ENCODE data around the gene KDSR. TPM values are rescaled to one million over a fixed set of nuclear protein-coding genes. Genes with fewer than 3 reads are reported as not detected.
A peak's percentile ranks its signal among the peaks of the same experiment; 100 is the strongest.

KDSR gene, protein sequence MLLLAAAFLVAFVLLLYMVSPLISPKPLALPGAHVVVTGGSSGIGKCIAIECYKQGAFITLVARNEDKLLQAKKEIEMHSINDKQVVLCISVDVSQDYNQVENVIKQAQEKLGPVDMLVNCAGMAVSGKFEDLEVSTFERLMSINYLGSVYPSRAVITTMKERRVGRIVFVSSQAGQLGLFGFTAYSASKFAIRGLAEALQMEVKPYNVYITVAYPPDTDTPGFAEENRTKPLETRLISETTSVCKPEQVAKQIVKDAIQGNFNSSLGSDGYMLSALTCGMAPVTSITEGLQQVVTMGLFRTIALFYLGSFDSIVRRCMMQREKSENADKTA
- total RNA-seq, result 32.8 and 42.3 TPM in 2 replicates
- polyA plus RNA-seq (2012), result 33.2 TPM

DNA sequence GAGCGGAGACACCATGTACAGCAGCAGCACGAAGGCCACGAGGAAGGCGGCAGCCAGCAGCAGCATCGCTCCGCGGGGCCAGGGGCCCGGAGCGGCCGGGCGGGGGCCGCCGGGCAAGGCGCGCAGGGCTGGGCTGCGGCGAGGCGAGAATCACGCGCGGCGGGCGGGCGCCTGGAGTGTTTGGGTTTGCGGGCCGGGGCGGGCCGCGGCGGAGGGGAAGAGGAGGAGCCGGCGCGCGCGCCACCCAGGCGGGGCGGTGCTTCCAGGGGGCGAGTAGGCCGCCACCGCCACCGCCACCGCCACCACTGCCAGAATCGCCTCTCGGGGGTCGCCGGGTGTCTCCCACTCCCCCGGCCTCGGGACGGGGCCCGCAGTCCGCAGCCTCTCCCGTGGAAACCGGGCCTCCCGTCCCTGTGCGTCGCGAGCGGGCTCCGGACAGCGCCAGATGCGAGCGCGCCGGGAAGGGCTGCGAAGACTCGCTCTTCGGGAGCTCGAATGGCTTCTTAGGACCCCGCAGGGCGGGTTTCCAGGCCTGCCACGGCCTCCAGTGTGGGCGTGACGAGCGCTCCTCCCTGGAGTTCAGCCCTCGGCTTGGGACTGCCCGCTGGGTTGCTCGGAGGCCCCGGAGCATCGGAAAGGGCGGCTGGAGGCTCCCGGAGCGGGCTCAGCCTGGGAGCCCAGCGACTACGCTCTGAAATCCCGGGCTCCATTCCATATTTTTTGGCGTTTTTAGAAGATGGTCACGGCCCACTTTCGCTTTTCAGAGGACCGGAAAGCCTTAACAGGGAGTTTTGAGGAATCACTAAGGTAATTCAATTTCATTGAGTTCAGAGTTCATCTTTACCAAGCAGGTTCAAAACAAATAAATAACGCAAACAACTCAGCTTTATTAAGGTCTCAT is at the start of gene KDSR:
KDSR (minus strand) TSS at position 154 of the 901 bp plus-strand sequence; CDS start at position 66, 88 bp downstream.
- DNase-seq (ENCODE audit: low read depth), result peak; percentile 100

DNA sequence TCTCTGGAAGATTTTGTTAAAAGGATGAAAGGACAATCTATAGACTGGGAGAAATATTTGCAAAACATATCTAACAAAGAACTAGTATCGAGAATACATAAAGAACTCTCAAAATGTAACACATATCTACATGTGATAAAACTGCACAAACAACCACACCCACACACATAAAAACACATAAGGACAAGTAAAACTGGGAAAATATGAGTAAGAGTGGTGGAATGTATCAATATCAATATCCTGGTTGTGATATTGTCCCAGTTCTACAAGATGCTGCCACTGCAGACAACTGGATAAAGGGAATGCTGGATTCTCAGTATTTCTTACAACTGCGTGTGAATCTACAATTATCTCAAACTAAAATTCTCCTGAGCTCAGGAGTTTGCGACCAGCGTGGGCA is 45.9 kb upstream of the KDSR start:
- no peak for DNase-seq (ENCODE audit: low read depth)

DNA sequence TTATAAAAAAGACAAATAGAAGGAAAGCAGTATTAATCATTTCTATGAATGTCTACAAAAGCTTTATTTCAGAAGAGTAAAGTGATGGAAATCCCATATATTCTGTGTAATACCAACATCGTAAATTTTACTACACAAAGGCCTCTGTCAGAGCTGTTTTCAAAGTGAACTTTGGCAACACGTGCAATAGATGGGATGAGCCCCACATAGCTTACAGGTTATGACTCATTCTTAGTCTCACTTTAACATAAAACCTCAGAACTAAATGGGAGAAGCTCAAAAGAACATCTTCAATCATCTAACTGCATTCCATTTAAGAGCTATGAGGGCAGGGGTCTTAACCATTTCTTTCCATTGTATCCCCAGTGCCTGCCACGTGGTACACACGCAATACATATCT is 43.8 kb upstream of the KDSR start:
- DNase-seq (ENCODE audit: low read depth), result peak; percentile 21

DNA sequence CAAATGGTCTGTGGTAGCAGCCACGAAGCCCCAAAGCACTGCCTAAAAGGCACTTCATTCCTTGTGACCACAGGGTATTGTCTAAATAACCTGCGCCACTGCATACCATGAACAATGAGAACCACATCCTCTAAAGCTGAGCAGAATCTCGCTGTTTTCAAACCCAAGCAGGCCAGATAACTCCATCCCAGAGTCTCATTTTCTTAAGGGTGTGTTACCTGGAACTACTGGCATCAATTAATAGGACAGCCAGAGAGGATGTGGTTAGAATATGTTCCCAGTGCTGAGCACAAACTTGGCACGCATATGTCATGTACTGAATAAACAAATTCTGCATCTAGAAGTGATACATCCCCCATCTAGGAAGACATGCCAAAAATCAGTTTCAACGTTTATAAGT is 42.3 kb upstream of the KDSR start:
- DNase-seq (ENCODE audit: low read depth), result peak; percentile 33

DNA sequence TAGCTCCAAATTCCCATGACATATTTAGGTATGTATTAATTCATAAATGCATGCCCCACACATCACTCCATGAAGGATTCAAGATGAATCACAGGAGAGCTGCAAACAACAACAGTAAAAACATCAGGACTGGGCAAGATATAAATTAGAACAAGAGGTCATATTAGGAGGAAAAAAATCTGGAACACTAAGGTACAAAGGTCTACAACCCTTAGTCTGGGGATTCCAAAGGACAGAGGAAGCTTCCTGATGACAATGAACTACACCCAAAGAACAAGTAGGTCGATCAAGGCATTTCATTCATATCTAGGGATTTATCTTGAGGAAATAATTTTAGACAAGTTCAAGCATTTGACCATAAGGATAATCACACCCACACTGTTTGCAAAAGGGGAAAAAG is 40.7 kb upstream of the KDSR start:
- no peak for DNase-seq (ENCODE audit: low read depth)

DNA sequence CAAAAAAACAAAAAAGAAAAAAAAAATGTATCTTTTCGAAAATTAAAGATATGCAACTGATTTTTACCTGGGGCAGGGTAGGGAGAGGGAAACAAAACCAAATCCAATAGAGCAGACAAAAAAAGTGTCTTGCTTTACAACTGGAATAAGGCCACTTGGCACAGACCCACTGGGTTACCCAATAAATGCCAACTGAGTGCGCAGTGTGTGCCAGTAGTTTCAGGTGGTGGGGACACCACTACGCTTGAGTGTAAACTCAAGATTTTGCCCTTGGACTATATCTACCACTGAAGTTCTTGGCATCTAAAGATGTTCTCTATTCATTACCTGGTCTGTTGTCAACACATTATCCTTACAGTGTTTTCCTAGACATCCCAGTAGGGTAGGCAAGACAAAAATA is 39.0 kb upstream of the KDSR start:
- DNase-seq (ENCODE audit: low read depth), result no peak

DNA sequence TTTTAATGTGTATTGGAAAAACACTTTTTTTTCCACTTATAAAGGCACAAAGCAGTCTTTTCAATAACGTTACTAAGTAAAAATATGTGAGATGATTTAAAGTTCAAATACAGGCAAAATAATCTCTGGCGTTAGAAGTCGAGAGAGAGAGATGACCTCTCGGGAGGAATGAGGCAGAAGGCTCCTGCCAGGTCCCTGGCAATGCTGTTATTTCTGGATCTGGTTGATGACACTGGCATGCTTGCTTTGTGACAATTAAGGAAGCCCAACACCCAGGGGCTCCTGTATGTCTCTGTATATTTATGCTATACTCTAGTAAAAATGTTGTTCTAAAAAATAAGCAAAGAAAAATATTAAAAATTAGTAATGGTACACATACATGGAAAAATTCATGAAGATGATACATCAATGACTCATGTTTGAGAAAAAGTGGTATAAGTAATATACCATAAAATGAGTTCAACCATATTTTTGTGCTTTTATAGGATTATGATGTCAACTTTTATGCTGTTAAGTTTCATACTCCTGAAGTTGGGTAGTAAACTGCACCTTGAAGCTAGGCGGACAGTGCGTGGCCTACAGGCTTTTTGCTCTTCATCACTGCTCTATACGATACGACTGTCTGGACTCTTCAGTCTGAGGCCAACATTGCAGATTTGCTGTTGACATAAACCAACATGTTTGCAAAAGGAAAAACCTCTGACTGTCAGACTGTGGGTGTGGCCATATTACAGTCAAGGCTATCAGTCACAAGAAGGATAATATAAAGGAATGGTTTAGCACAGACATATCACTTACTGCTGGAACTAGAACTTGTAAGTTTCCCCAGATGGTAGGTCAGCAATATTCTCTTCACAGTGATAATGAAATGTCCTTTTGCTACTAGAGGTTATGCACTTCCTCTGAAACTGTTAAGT is 35.5 kb upstream of the KDSR start:
- DNase-seq (ENCODE audit: low read depth), result no peak

DNA sequence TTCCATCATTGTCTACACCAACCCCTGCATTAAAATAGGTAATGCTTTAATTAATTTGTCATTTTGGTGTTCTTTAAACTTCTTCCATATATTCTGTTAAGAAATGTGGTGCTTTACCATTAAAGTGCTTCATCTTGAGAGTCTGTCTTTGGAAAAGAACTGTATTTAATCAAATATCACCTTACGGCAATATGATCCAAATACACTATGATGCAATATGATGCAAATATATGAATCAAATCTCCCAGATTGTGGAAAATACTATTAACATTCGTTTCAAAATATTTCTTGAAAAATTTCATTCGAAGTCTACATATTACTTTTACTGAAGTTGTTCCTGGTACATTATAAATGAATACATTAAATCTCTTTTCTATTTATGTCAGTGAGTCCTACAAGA is 32.3 kb upstream of the KDSR start:
- no peak for DNase-seq (ENCODE audit: low read depth)

DNA sequence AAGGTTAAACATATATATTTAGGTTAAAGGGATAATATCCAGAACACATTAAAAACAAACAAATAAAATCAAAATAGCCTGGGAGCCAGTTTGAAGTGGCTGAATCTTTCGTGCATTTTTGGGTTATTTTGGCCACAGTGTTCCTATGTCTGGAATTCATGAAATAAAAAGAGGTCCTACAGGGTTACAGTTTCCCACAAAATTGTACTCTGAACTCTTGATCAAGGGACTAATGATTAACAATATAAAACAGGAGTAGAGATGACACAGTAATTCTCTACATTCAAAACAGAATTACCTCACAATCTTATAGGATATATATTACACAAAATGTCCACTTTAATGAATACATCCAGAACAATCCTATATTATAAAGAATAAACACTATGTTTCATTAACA is 30.3 kb upstream of the KDSR start:
- DNase-seq (ENCODE audit: low read depth), result no peak

DNA sequence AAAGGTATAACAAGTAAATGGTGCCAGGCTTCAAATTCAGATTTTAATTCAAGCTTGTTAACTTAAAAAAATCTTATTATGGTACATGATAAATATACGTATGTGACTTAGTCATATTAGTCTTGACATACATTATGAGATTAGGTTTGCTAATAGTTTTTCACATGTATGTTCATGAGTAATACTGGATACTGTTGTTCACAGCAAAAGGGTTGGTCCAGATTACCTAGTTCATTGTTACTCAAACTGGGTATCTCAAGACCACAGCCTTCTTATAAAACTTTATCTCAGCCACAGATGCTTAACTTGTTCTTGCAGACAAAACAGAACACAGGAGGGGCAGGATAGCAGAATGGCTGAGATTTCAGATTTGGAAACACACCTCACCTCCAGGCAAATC is 28.5 kb upstream of the KDSR start:
- no peak for DNase-seq (ENCODE audit: low read depth)

DNA sequence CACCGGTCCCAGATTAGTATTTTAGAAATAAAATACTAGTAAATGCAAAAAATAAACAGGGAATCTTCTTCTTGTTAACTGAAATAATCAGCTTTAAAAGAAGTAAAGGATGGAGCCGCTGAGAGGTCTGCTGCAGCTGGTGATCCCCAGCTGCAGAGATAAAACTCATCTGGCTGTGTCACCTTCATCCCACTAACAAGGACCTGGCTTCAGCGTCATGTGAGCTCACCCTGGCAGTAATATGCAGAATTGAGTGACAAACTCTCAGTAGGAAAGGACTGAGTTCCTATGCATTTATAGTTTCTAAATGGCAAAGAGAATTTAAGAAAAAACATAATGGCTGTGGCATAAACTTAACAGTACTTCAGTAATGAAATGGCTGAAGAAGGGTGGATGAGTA is 27.9 kb upstream of the KDSR start:
- no peak for DNase-seq (ENCODE audit: low read depth)

DNA sequence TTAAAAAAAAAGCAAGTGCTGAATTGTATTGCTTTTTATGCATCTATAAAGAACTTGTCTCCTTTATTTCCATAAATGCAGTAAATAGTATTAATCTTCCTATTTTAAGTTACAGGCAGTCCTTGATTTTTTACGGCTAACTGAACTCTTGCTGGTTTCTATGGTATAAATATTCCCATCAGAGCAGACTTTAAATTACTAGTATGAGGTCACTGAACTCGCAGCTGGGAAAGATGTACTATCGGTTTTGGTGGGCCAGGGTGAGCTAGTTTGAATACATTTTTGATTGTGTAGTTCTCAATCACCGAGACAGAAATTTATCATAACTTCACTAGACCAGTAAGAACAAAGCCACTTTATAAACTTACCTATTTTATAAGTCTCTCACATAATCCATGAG is 20.9 kb upstream of the KDSR start:
- no peak for DNase-seq (ENCODE audit: low read depth)

DNA sequence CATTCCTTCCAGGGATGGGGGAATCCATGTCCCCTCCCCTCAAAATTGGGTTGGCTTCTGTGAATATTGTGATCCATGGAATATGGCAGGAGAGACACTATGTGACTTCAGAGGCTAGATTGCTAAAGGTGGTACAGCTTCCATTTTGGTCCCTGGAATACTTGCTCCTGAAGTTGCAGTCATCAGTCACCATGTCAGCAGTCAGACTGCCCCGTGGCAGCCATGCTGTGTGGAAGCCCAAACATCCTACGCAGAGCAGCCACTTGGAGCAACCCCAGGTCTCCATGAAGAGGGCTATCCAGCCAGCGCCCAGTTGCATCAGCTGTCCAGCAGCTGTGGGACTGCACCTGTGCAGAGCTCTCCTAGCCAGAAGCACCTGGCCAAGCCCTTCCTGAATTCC is 15.8 kb upstream of the KDSR start:
- DNase-seq (ENCODE audit: low read depth), result peak; percentile 10

DNA sequence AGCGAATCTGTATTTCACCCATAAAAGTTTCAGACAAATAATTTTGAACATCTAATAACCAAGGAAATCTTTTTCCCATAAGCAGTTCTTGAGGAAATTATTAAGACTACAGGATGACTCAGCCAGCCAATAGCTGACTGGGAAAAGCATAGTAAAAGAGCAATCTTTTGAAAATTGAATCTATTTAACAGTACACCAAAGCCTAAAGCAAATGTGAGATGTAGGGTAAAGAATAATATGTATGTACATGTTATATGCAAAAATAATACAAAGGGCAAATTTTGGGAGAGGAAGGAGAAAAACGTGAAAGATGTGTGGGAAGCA is 12.6 kb upstream of the KDSR start:
- no peak for DNase-seq (ENCODE audit: low read depth)

DNA sequence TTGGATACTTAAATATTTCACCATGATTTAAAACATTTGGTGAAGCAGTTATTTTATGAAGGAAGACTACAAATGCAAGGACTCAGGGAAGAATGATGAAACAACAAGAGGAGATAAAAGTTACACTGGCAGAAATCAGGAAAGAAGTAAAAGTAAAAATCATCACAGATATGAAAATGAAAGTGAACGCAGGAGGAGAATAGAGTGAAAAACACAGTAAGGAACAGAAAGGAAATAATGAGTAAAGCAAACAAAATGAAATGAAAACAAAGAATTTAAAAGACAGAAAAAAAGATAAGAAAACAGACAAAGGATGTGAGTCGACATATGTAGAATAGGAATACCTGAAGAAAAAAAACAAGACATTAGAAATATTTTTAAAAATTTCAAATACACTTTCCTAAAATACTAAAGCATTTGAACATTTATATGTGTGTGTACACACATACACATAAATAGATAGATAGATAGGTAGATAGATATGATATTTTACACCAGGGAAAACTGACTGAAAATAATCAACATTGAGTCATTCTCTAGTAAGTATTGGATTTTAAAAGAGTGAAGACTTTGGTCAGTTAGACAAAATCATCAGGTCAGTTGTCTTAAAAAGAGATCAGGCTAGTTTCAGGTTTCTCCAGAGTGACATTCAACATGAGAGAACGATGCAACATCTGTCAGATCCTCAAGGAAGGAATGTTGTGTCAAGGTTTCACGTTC is 12.1 kb upstream of the KDSR start:
- peak; percentile 5 for DNase-seq (ENCODE audit: low read depth)

DNA sequence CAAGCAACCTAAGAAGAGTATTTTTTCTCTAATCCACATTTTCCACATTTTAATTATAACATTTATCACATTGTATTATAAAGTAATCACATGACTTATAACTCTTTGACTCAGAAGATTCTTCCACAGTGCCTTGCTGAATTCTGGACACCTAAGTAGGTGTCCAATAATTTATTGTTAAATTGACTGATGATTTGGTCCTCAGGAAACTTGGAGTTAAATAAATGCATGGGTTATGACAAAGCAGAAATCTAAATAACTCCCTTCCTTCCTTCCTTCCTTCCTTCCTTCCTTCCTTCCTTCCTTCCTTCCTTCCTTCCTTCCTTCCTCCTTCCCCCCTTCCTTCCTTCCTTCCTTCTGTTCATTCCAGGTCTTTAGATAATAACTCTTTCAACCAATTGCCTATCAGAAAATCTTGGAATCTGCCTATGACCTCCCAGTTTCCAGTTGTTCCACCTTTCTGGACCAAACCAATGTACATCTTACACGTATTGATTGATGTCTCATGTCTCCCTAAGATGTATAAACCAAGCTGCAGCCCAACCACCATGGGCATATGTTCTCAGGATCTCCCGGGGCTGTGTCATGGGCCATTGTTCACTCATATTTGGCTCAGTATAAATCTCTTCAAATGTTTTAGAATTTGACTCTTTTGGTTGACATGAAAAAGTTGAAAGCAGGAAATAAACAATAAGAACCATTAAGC is 10.4 kb upstream of the KDSR start:
- DNase-seq (ENCODE audit: low read depth), result no peak

DNA sequence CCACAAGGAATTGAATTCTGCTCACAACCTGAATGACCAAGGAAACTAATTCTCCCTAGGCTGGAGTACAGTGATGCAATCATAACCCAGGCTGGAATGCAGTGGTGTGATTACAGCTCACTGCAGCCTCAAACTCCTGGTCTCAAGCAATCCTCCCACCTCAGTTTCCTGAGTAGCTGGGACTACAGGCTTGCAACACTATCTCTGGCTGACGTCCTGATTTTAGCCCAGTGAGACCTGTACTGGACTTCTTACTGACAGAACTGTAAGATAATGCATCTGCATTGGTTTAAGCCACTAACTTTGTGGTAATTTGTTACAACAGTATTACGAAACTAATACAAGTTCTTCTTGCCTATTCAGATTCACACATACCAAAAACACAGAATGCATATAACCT is 9.5 kb upstream of the KDSR start:
- DNase-seq (ENCODE audit: low read depth), result no peak

DNA sequence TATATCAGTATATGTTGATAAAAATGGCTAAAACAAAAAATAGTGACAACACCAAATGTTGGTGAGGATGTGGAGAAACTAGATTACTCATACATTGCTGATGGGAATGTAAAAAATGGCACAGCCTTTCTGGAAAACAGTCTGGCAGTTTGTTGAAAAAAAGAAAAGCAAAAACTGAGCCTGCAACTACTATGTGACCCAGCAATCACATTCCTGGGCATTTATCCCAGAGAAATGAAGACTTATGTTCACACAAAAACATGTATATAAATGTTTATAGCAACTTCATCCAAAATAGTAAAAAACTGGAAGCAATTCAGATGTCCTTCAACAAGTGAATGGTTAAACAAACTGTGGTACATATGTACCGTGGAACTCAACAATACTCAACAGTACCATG is 7.5 kb upstream of the KDSR start:
- DNase-seq (ENCODE audit: low read depth), result no peak

DNA sequence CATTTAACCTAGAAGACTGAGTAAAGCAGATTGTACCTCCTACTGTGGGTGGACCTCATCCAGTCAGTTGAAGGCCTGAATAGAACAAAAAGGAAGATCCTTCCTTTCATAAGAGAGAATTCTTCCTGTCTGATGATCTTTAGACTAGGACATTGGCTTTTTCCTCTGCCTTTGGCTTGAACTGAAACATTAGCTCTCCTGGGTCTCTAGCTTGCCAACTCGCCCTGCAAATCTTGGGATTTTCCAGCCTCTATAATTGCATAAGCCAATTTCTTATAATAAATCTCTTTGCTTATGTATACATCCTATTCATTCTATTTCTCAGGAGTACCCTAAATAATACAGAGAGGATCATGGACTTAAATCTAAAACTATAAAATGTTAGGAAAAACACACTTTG is 6.2 kb upstream of the KDSR start:
- no peak for DNase-seq (ENCODE audit: low read depth)

DNA sequence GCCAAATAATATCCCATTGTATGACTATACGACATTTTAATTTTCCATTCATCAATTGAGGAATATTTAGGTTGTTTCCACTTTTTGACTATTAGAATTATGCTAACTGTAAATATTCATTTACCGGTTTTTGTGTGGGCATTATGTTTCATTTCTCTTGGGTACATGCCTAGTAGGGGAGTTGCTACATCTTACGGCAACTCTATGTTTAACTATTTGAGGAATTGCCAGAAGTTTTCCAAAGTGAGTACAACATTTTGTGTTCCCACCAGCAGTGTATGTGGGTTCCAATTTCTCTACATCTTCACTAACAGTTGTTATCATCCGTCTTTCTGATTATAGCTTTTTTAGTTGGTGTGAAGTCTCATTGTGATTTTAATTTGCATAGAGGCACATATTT is 1.6 kb upstream of the KDSR start:
- no peak for DNase-seq (ENCODE audit: low read depth)

Data from myocyte (in vitro differentiated cells).